GM18508 (cell line): ENCODE measurements around the gene CRLF2.
"Not testable (repeated sequence)": the region's sequence is repeated elsewhere in the genome, so short reads cannot be mapped to it uniquely, and the experiment has no call there.

Source experiments
- ATAC-seq: cut with Tn5 transposase; IDR thresholded peaks from one replicate; pipeline ENCODE4 v1.9.1; 2021; ENCODE audit warnings: moderate number of reproducible peaks; ENCODE audit not compliant: insufficient read depth, unreplicated experiment

The CRLF2 gene

GRCh38 chrX:1212532-1212931 lies at the start of gene CRLF2:
Gene CRLF2, minus strand, starts transcription at chrX:1212649. Its CDS starts 15 bp downstream, at chrX:1212634.
- peak; percentile 77 for ATAC-seq

GRCh38 chrX:1261771-1262170 lies 49.3 kb upstream of the CRLF2 start:
- not testable (repeated sequence) for ATAC-seq

- no peak for ATAC-seq
These were observed 48.8 kb upstream of the CRLF2 start for GRCh38 chrX:1261285-1261684.

GRCh38 chrX:1252861-1253260 lies 40.4 kb upstream of the CRLF2 start:
- ATAC-seq, result no peak

GRCh38 chrX:1249101-1249887 lies 36.8 kb upstream of the CRLF2 start:
- ATAC-seq, result no peak

- no peak for ATAC-seq
These were observed 36.0 kb upstream of the CRLF2 start for GRCh38 chrX:1248331-1249061.

GRCh38 chrX:1246816-1247215 lies 34.4 kb upstream of the CRLF2 start:
- ATAC-seq, result no peak

- ATAC-seq, result no peak
These were observed 32.0 kb upstream of the CRLF2 start for GRCh38 chrX:1244164-1245076.

- no peak for ATAC-seq
These were observed 30.5 kb upstream of the CRLF2 start for GRCh38 chrX:1242891-1243402.

- ATAC-seq, result not testable (repeated sequence)
These were observed 28.1 kb upstream of the CRLF2 start for GRCh38 chrX:1240551-1240950.

GRCh38 chrX:1239681-1240142 lies 27.3 kb upstream of the CRLF2 start:
- ATAC-seq, result no peak

- ATAC-seq, result no peak
These were observed 19.5 kb upstream of the CRLF2 start for GRCh38 chrX:1231850-1232465.

- ATAC-seq, result not testable (repeated sequence)
These were observed 15.7 kb upstream of the CRLF2 start for GRCh38 chrX:1228101-1228500.

GRCh38 chrX:1226249-1226648 lies 13.8 kb upstream of the CRLF2 start:
- no peak for ATAC-seq

- ATAC-seq, result no peak
These were observed 12.5 kb upstream of the CRLF2 start for GRCh38 chrX:1224954-1225353.

- ATAC-seq, result no peak
These were observed 10.8 kb upstream of the CRLF2 start for GRCh38 chrX:1223242-1223600.

GRCh38 chrX:1222531-1223241 lies 10.2 kb upstream of the CRLF2 start:
- ATAC-seq, result no peak

GRCh38 chrX:1221296-1221845 lies 8.9 kb upstream of the CRLF2 start:
- ATAC-seq, result no peak

- no peak for ATAC-seq
These were observed 5.8 kb upstream of the CRLF2 start for GRCh38 chrX:1218286-1218685.
